Stimulated activated CD8-positive, alpha-beta memory T cell treated with anti-CD3 and anti-CD28 coated beads, Interleukin-15, amount 100 ng/mL, for 48 hours (primary cell): ENCODE measurements around the gene LRRC38.
"Not testable (repeated sequence)": the region's sequence is repeated elsewhere in the genome, so short reads cannot be mapped to it uniquely, and the experiment has no call there.

Experiments
- DNase-seq, 2 donors: peaks; one replicate each; pipeline ENCODE4 v3.0.0-alpha.2; 2020; ENCODE audit warnings: low read depth in 2 of 2

LRRC38 gene

DNA sequence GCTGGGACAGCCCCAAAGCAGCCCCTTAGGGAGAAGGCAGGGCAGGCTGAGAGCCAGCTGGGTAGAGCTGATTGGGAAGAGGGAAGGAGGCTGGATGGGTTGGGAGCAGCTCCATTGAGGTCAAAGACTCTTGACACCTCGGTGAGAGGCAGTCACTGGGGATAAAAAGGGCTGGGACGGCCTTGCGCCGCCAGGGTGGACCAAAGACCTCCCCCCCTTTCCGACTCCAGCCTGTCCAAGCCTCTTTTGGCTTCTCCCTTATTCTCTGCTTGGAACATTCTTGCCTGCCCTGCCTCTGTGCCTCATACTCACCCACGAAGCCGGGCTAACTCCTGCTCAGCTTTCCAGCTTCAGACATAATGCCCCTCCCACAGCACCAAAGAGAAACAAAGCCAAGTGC is 51.1 kb downstream of the LRRC38 start:
- DNase-seq = no peak

DNA sequence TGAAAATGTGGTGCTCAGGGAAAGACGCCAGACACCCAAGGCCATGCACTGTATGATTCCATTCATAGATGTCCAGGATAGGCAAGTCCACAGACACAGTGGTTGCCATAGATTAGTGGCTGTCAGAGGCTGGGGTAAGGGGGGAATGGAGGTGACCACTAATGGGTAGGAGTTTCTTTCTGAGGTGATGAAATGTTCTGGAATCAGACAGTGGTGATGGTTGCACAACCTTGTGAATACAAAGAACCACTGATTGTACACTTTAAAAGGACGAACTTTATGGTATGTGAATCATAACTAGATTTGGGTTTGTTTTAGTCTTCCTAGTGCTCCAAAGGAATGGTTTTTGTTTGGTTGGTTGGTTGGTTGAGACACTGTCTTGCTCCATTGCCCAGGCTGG is 51.8 kb downstream of the LRRC38 start:
- DNase-seq = no peak

DNA sequence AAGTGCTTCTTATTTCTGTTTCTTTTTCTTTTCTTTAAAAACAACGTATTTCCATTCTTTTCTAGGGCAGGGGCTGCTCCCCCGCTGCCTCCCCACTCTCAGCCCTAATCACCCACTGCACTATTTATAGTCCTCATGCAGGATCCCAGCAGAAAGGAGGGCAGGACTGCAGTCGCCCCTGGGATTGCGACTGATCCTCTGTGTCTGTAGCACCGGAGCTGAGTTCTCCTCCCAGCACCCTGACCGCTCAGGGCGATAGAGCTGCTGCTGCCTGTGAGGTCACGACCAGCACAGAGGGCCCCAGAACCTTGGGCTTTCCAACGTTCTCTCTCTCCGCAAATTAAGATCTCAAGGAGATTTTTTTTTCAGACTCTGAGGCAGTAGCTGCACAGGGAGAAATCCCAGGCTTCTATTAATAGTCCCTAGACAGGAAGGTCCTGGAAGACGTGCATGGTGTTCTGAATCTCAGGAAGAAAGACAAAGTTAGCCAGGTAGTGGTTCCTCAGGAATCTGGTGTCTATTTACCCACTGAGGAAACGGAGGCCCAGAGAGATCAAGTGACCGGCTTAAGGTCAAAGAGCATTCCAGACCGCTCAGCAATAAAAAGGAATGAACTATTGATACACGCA is 56.8 kb downstream of the LRRC38 start:
- DNase-seq = no peak

DNA sequence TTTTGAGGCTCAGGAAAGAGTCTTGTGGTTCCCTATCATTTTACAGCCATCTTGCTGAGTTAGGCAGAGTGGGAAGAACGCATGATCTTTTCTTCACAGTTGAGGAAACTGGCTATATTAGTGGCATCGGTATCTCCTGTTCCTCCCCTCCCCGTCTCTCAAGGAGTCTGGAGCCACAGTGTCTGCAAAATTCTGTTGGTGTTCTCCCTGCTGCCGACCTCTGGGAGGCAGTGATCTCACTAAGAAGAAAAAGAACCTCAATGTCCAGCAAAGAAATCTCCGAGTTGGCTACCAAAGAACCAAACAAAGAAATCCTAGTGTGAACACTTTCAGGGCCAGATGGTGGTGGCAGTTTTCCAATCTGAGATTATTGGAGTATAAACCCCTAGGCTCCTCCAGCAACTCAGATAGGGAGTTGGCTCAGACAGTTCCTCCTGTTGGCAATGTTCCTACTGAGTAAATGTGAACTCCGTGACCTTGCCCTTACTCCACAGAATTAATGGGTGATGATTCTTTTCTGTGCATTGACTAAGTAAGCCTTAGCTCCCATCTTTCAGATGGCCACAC is 62.3 kb downstream of the LRRC38 start:
- DNase-seq = no peak

DNA sequence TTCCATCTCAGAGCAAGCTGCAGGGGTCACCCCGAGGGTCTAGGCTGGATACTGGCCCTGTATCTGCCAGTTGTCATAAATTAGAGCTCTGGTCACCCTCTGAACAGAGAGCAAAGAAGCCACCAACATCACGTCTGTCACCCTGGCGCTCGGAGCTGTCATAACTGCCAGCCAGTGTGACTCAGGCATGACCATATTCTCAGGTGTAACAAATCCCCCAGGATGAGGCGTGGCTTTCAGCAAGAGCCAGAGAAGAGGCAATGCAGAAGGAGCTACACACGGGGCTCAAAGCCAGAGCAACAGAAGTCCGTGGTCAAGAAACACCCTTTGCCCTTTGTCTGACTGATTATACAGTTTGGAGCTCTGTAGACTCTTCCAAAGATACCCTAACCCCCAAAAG is 63.6 kb downstream of the LRRC38 start:
- no peak for DNase-seq

DNA sequence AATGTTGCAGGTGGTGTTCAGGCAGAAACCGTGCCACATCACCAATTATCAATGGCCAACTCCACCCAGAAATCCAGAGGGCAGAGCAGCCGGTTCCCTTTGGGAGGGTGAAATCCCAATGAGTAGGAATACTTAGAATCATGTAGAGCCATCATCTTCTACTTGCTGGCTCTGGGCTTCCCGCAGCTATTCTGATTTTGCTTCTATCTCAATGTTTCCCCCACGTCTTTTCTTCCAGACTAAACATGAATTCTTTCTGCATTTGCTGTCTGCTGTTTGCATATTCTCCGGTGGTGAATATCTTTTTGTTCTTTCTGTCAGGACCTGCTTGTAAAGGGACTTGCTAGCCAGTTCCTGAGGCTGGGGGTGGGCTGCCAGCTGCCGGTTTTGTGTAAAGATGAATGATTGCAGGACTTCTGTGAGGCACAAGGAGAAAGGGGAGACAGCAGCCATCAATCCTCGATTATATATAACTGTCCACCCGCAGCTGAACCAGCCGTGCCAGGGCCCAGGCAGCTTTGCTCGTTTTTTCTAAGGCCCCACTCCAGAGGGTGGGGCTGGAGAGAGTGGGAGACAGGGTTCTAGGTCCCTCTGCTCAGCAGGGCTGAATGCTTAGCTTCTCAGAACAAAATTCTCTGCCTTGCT is 70.3 kb downstream of the LRRC38 start:
- no peak for DNase-seq

DNA sequence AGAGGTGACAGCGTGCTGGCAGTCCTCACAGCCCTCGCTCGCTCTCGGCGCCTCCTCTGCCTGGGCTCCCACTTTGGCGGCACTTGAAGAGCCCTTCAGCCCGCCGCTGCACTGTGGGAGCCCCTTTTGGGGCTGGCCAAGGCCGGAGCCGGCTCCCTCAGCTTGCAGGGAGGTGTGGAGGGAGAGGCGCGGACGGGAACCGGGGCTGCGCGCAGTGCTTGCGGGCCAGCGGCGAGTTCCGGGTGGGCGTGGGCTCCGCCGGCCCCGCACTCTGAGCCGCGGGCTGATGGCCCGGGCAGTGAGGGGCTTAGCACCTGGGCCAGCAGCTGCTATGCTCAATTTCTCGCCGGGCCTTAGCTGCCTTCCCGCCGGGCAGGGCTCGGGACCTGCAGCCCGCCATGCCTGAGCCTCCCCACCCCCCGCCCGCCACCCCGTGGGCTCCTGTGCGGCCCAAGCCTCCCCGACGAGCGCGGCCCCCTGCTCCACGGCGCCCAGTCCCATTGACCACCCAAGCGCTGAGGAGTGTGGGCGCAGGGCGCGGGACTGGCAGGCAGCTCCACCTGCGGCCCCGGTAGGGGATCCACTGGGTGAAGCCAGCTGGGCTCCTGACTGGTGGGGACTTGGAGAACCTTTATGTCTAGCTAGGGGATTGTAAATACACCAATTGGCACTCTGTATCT is 74.6 kb downstream of the LRRC38 start:
- DNase-seq = not testable (repeated sequence)

DNA sequence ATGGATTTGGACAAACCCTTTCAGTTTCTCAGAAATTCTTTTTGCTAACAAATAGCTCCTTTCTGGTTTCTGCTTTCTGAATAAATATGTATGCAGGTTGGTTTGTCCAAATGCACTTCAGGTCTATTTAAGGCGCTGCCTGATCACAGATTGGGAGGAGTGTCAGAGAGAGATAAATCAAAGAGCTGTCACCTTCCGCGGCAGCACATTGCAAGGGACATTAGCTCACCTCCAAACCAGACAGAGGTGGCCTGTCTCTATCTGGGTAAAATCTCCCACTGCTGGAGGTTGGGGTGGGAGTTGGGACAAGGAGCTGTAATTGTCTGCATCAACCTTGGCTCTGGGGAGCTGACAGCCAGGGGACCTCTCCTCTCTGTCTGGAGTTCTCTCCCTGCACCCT is 78.3 kb downstream of the LRRC38 start:
- DNase-seq = no peak

DNA sequence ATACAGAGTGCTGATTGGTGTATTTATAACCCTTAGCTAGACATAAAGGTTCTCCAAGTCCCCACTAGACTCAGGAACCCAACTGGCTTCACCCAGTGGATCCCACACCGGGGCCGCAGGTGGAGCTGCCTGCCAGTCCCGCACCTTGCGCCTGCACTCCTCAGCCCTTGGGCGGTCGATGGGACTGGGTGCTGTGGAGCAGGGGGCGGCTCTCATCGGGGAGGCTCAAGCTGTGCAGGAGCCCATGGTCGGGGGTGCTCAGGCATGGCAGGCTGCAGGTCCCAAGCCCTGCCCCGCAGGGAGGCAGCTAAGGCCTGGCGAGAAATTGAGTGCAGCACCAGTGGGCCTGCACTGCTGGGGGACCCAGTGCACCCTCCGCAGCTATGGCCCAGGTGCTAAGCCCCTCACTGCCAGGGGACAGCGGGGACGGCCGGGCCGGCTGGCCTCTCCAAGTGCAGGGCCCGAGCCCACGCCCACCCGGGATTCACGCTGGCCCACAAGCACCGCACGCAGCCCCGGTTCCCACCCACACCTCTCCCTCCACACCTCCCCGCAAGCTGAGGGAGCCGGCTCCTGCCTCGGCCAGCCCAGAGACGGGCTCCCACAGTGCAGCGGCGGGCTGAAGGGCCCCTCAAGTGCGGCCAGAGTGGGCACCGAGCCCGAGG is 80.0 kb downstream of the LRRC38 start:
- not testable (repeated sequence) for DNase-seq

DNA sequence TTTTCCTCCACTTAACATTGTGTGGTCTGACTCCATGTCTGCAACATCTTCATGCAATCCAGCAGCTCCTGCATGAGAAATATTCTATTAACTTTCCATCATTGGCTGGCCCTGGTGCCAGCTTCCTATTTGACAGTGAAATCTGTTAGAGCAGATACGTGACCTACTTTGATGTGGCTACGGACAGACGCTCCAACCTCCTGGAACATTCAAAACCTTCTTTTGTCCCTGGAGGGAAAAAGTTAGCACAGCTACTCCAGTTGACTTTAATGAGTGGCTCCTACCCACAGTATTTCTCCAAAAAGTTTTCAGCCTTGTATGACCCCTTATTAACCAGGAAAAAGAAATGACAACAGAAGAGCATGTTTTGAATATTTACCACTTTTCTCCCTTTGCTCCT is 81.6 kb downstream of the LRRC38 start:
- DNase-seq = no peak

DNA sequence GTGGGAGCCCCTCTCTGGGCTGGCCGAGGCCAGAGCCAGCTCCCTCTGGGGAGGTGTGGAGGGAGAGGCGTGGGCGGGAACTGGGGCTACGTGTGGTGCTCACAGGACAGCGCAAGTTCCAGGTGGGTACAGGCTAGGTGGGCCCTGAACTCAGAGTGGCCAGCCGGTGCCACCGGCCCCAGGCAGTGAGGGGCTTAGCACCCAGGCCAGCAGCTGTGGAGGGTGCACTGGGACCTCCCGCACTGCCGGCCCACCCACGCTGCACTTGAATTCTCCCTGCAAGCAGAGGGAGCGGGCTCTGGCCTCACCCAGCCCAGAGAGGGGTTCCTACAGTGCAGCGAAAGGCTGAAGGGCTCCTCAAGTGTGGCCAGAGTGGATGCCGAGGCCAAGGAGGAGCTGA is 83.3 kb downstream of the LRRC38 start:
- no peak for DNase-seq
